Fibroblast of pulmonary artery (primary cell): ENCODE data around the gene COL20A1.
A peak's percentile ranks its signal among the peaks of the same experiment; 100 is the strongest.
"Not testable (repeated sequence)": the region's sequence is repeated elsewhere in the genome, so short reads cannot be mapped to it uniquely, and the experiment has no call there.

ENCODE experiments used
- DNase-seq: peaks from one replicate; pipeline ENCODE4 v3.0.0-alpha.2; 2010; ENCODE audit warnings: low read depth
- H3K4me3 ChIP-seq: replicated peaks from 2 replicates; pipeline ENCODE4 v1.5.1; 2011; ENCODE audit warnings: low read depth, mild to moderate bottlenecking, control low read depth, low read length, moderate library complexity
- CTCF ChIP-seq: IDR thresholded peaks from 2 replicates; pipeline ENCODE4 v1.5.1; 2011; ENCODE audit warnings: mild to moderate bottlenecking, control low read depth, low read length, inconsistent platforms; ENCODE audit errors: missing control alignments

The COL20A1 gene

GRCh38 chr20:63337786-63338420 is 44.9 kb downstream of the COL20A1 start:
- H3K4me3 ChIP-seq = no peak overlapping the region
- peak; percentile 14 for DNase-seq
- TF ChIP-seq CTCF = no peak

- H3K4me3 ChIP-seq = not testable (repeated sequence)
- DNase-seq = peak; percentile 8
Observed at GRCh38 chr20:63339154-63340094, 46.4 kb downstream of the COL20A1 start.

GRCh38 chr20:63340158-63340688 is 47.2 kb downstream of the COL20A1 start:
- peak; percentile 5 for DNase-seq
- H3K4me3 ChIP-seq = not testable (repeated sequence)

- no peak for DNase-seq
- H3K4me3 ChIP-seq = no peak overlapping the region
- no peak for TF ChIP-seq CTCF
Observed at GRCh38 chr20:63342561-63343459, 49.8 kb downstream of the COL20A1 start.

GRCh38 chr20:63343460-63344445 is 50.8 kb downstream of the COL20A1 start:
- no peak for TF ChIP-seq CTCF
- no peak overlapping the region for H3K4me3 ChIP-seq
- DNase-seq = no peak

- TF ChIP-seq CTCF = no peak
- DNase-seq = peak; percentile 44
- no peak overlapping the region for H3K4me3 ChIP-seq
Observed at GRCh38 chr20:63344616-63345327, 51.8 kb downstream of the COL20A1 start.
